Activated effector memory CD4-positive, alpha-beta T cell treated with anti-CD3 and anti-CD28 coated beads, Interleukin-2, amount 50 U/mL, for 16 hours (primary cell): Measurements from ENCODE around the gene ANKRD11.

Experiments used
- DNase-seq: peaks from one replicate; pipeline ENCODE4 v3.0.0-alpha.2; 2020

ANKRD11 gene

GRCh38 chr16:89490439-89491237 lies at the start of gene ANKRD11:
TSS of gene ANKRD11 (minus strand) at chr16:89490561. CDS start at chr16:89317019, 173,542 bp downstream.
- peak; percentile 99 for DNase-seq

GRCh38 chr16:89538286-89538685 lies 47.9 kb upstream of the ANKRD11 start:
- DNase-seq: no peak

GRCh38 chr16:89537549-89537925 lies 47.2 kb upstream of the ANKRD11 start:
- DNase-seq: no peak

GRCh38 chr16:89536886-89537548 lies 46.7 kb upstream of the ANKRD11 start:
- DNase-seq: no peak

- no peak for DNase-seq
These were observed 46.0 kb upstream of the ANKRD11 start for GRCh38 chr16:89536371-89536770.

- DNase-seq: no peak
These were observed 43.9 kb upstream of the ANKRD11 start for GRCh38 chr16:89534252-89534756.

GRCh38 chr16:89531821-89532526 lies 41.6 kb upstream of the ANKRD11 start:
- no peak for DNase-seq

- DNase-seq: no peak
These were observed 40.3 kb upstream of the ANKRD11 start for GRCh38 chr16:89530401-89531381.

- DNase-seq: no peak
These were observed 38.7 kb upstream of the ANKRD11 start for GRCh38 chr16:89529097-89529496.

- DNase-seq: no peak
These were observed 35.0 kb upstream of the ANKRD11 start for GRCh38 chr16:89525146-89525913.

- DNase-seq: no peak
These were observed 33.5 kb upstream of the ANKRD11 start for GRCh38 chr16:89523680-89524344.

GRCh38 chr16:89522287-89522686 lies 31.9 kb upstream of the ANKRD11 start:
- DNase-seq: no peak

- DNase-seq: no peak
These were observed 29.5 kb upstream of the ANKRD11 start for GRCh38 chr16:89519881-89520280.

- no peak for DNase-seq
These were observed 26.8 kb upstream of the ANKRD11 start for GRCh38 chr16:89517128-89517527.

GRCh38 chr16:89512453-89512852 lies 22.1 kb upstream of the ANKRD11 start:
- no peak for DNase-seq

- DNase-seq: no peak
These were observed 21.0 kb upstream of the ANKRD11 start for GRCh38 chr16:89511374-89511773.

GRCh38 chr16:89510526-89510925 lies 20.2 kb upstream of the ANKRD11 start:
- no peak for DNase-seq

- DNase-seq: peak; percentile 96
These were observed 17.7 kb upstream of the ANKRD11 start, which contains the start of gene SPG7 for GRCh38 chr16:89507834-89508590. TSS of gene SPG7 (plus strand) at chr16:89508403. CDS start at chr16:89508418, 15 bp downstream.

- DNase-seq: no peak
These were observed 17.0 kb upstream of the ANKRD11 start for GRCh38 chr16:89507214-89507833.
